HepG2 (cell line): Measurements from ENCODE around the gene CCND1. TPM values are rescaled to one million over a fixed set of nuclear protein-coding genes. Genes with fewer than 3 reads are reported as not detected.

Experiments used
- ATAC-seq: fragments of 200-7000 bp; cut with Tn5 transposase; 3 replicates; pipeline ENCODE4 v1.9.1; 2020; ENCODE audit warnings: mild to moderate bottlenecking, moderate library complexity
- BruUV-seq: library from RNA; stranded (reverse); fragments of 400-500 nt; replicated peaks from 2 replicates; lab custom pipeline; 2021; lab: Mats Ljungman, UMichigan
- CTCF ChIA-PET: fragments of 300-600 bp; formaldehyde crosslinking; extraction: SDS; loops from one replicate; lab custom pipeline; 2021; ENCODE audit warnings: low total read pairs, inconsistent platforms, low intra/inter-chr PET ratio; lab: Yijun Ruan, JAX
- POLR2A ChIA-PET: fragments of 350-600 bp; sonication (Branson Sonifier 250); formaldehyde crosslinking; loops from one replicate; lab custom pipeline; 2020; ENCODE audit warnings: antibody characterized with exemption, inconsistent platforms; lab: Yijun Ruan, JAX
- DNase-seq: peaks from one replicate; pipeline ENCODE4 v3.0.0-alpha.2; 2015; ENCODE audit warnings: low spot score
- FAIRE-seq: peaks from 3 replicates; lab custom pipeline; 2011; peaks lifted over from hg19 to GRCh38; lab: Jason Lieb, UNC
- H2AFZ ChIP-seq: one replicate; pipeline ENCODE4 v1.6.1; 2011; ENCODE audit warnings: low read length, inconsistent platforms
- H3K27ac ChIP-seq: fragments of 300-600 bp; 3 replicates; pipeline ENCODE4 v1.8.0; 2011; ENCODE audit warnings: mixed run types, mild to moderate bottlenecking, mixed read lengths, low read length, inconsistent platforms; ENCODE audit not compliant: insufficient read depth; ENCODE audit errors: extremely low read length
- H3K27me3 ChIP-seq, 2 experiments: fragments of 200-600 bp in 1 of 2; 2 replicates in 1 of 2; 3 replicates in 1 of 2; pipeline versions ENCODE4 v1.6.0 to v1.8.0; 2011; ENCODE audit warnings: low read length in 2 of 2, mild to moderate bottlenecking in 2 of 2, moderate library complexity in 2 of 2, inconsistent platforms in 1 of 2; ENCODE audit not compliant: insufficient read depth in 2 of 2, control insufficient read depth in 1 of 2
- H3K36me3 ChIP-seq, 2 experiments: fragments of 200-600 bp in 1 of 2; replicated peaks in 1 of 2; 2 replicates in 1 of 2; 3 replicates in 1 of 2; pipeline versions ENCODE4 v1.5.1 to v1.8.0; 2011; ENCODE audit warnings: low read length in 2 of 2, inconsistent platforms in 1 of 2; ENCODE audit not compliant: insufficient read depth in 2 of 2, control insufficient read depth in 1 of 2
- H3K4me1 ChIP-seq: 2 replicates; pipeline ENCODE4 v1.5.1; 2012; ENCODE audit warnings: low read length, inconsistent platforms; ENCODE audit not compliant: insufficient read depth
- H3K4me2 ChIP-seq: 2 replicates; pipeline ENCODE4 v1.6.0; 2011; ENCODE audit warnings: low read depth, low read length, inconsistent platforms
- H3K4me3 ChIP-seq, 3 experiments: fragments of 200-600 bp in 1 of 3; sonication (generic), shearing (Covaris generic) in 1 of 3; replicated peaks in 1 of 3; 2 replicates each; pipeline ENCODE4 v1.5.1; 2011 to 2016; ENCODE audit warnings: low read length in 3 of 3, inconsistent platforms in 2 of 3, low read depth in 2 of 3, mild to moderate bottlenecking in 2 of 3, control low read depth in 1 of 3, mixed read lengths in 1 of 3; ENCODE audit not compliant: insufficient read depth in 1 of 3
- H3K79me2 ChIP-seq: one replicate; pipeline ENCODE4 v1.6.1; 2011; ENCODE audit warnings: low read length, inconsistent platforms; ENCODE audit not compliant: insufficient read depth
- H3K9ac ChIP-seq: 2 replicates; pipeline ENCODE4 v1.6.0; 2011; ENCODE audit warnings: mild to moderate bottlenecking, low read depth, low read length, inconsistent platforms; ENCODE audit not compliant: insufficient read depth
- H3K9me3 ChIP-seq: 2 replicates; pipeline ENCODE4 v1.5.1; 2012; ENCODE audit warnings: mild to moderate bottlenecking, low read length
- H4K20me1 ChIP-seq: 2 replicates; pipeline ENCODE4 v1.6.0; 2011; ENCODE audit warnings: inconsistent platforms, mild to moderate bottlenecking, low read length, moderate library complexity; ENCODE audit not compliant: insufficient read depth
- EP300 ChIP-seq, 3 experiments: sonication (generic) in 1 of 3; formaldehyde crosslinking in 1 of 3; IDR thresholded peaks; 2 replicates each; pipeline versions ENCODE4 v1.5.1 to v1.6.1; 2011 to 2020; ENCODE audit warnings: low read depth in 2 of 3, low read length in 2 of 3, borderline replicate concordance in 1 of 3, improper control_type of control experiment in 1 of 3, mild to moderate bottlenecking in 1 of 3, missing genetic modification reagents in 1 of 3, moderate library complexity in 1 of 3
- HNF4G ChIP-seq, 2 experiments: sonication (generic) in 1 of 2; formaldehyde crosslinking in 1 of 2; IDR thresholded peaks; 2 replicates each; pipeline versions ENCODE4 v1.4.0 to v1.6.1; 2011 to 2020; ENCODE audit warnings: borderline replicate concordance in 2 of 2, low read depth in 2 of 2, mild to moderate bottlenecking in 2 of 2, low read length in 1 of 2, missing genetic modification reagents in 1 of 2, moderate library complexity in 1 of 2
- MTF1 ChIP-seq: sonication (generic); formaldehyde crosslinking; IDR thresholded peaks from 2 replicates; pipeline ENCODE4 v1.5.0; 2020; ENCODE audit warnings: missing genetic modification reagents
- POLR2G ChIP-seq: fragments of 200-400 bp; formaldehyde crosslinking; IDR thresholded peaks from 2 replicates; pipeline ENCODE4 v1.6.1; 2018; ENCODE audit warnings: mild to moderate bottlenecking, low read depth, low read length, moderate library complexity
- SMARCC2 ChIP-seq: fragments of 450-650 bp; IDR thresholded peaks from 2 replicates; pipeline ENCODE4 v1.6.1; 2017; ENCODE audit warnings: antibody characterized with exemption, mild to moderate bottlenecking
- SNRNP70 ChIP-seq: fragments of 200-400 bp; formaldehyde crosslinking; IDR thresholded peaks from 2 replicates; pipeline ENCODE4 v1.6.1; 2017; ENCODE audit warnings: mild to moderate bottlenecking, low read depth, low read length, moderate library complexity
- STAG1 ChIP-seq: sonication (generic); formaldehyde crosslinking; IDR thresholded peaks from 2 replicates; pipeline ENCODE4 v1.4.0; 2020; ENCODE audit warnings: missing genetic modification reagents
- TBX3 ChIP-seq: fragments of 450-650 bp; IDR thresholded peaks from 2 replicates; pipeline ENCODE4 v1.6.1; 2017; ENCODE audit warnings: antibody characterized with exemption, mild to moderate bottlenecking, inconsistent platforms, borderline replicate concordance
- ZBTB7A ChIP-seq: sonication (generic); formaldehyde crosslinking; IDR thresholded peaks from 2 replicates; pipeline ENCODE4 v1.8.0; 2022; ENCODE audit warnings: mild to moderate bottlenecking, missing genetic modification reagents
- ZBTB7B ChIP-seq: sonication (generic); formaldehyde crosslinking; IDR thresholded peaks from 2 replicates; pipeline ENCODE4 v1.4.0; 2020; ENCODE audit warnings: missing genetic modification reagents
- ZNF225 ChIP-seq: sonication (generic); formaldehyde crosslinking; IDR thresholded peaks from 2 replicates; pipeline ENCODE4 v1.4.0; 2020; ENCODE audit warnings: mild to moderate bottlenecking, missing genetic modification reagents
- ZNF256 ChIP-seq: sonication (generic); formaldehyde crosslinking; conservative IDR thresholded peaks from 2 replicates; pipeline ENCODE4 v1.4.0; 2020; ENCODE audit warnings: missing genetic modification reagents
- ZNF550 ChIP-seq: sonication (generic); formaldehyde crosslinking; IDR thresholded peaks from 2 replicates; pipeline ENCODE4 v1.4.0; 2020; ENCODE audit warnings: mild to moderate bottlenecking, missing genetic modification reagents, borderline replicate concordance
- ZSCAN12 ChIP-seq: sonication (generic); formaldehyde crosslinking; IDR thresholded peaks from 2 replicates; pipeline ENCODE4 v1.9.0; 2021; ENCODE audit warnings: mild to moderate bottlenecking, missing genetic modification reagents
- WGBS: methylation state at CpG from one replicate; pipeline ENCODE4 v1.1.6; 2017; ENCODE audit warnings: low lambda C conversion rate; 5-methylcytosine and 5-hydroxymethylcytosine counted together
- in situ Hi-C: cut with HindIII; loops from 2 replicates; pipeline ENCODE4 v1.10.0; 2017; ENCODE audit warnings: low pct_unique_long_range_greater_than_20kb; ENCODE audit not compliant: extremely low pct_ligation_motif_present
- intact Hi-C: fragments of 100-400 bp; cut with micrococcal nuclease; formaldehyde crosslinking; loops from one replicate; pipeline ENCODE4 v1.10.0; 2022; ENCODE audit not compliant: unreplicated experiment
- polyA plus RNA-seq, 8 experiments: library from polyadenylated mRNA; depleted of rRNA in 3 of 8; stranded (reverse) in 7 of 8; unstranded in 1 of 8; fragments of >200 nt; fragmentation: Illumina TruSeq in 4 of 8; extraction: Trizol in 4 of 8; gene quantifications; 2 replicates each; pipeline versions ENCODE4 v1.2.1 to v1.2.3, GENCODE V29; 2011 to 2016; ENCODE audit warnings: low read depth in 4 of 8, missing spikeins in 1 of 8, mixed read lengths in 1 of 8; ENCODE audit not compliant: insufficient read depth in 1 of 8
- total RNA-seq, 5 experiments: library from RNA; depleted of rRNA; stranded (reverse); fragments of >200 nt; fragmentation: Illumina TruSeq; extraction: Trizol; gene quantifications; 2 replicates each; pipeline ENCODE4 v1.2.3, GENCODE V29; 2016; ENCODE audit warnings: low read depth in 1 of 5
- TF ChIP-seq, protein P1 (sequence below): conservative IDR thresholded peaks from 2 replicates; pipeline ENCODE4 v1.6.1; 2018; ENCODE audit warnings: missing genetic modification reagents
- TF ChIP-seq, protein P2 (sequence below): sonication (generic); formaldehyde crosslinking; IDR thresholded peaks from 2 replicates; pipeline ENCODE4 v1.4.0; 2020; ENCODE audit warnings: missing genetic modification reagents
- TF ChIP-seq, protein P3 (sequence below): sonication (generic); formaldehyde crosslinking; IDR thresholded peaks from 2 replicates; pipeline ENCODE4 v1.4.0; 2020; ENCODE audit warnings: missing genetic modification reagents, borderline replicate concordance

The CCND1 gene
- total and polyA plus RNA-seq, 2 of the 13 experiments (the other 11 are each of a cell fraction or from before 2014, with no cell fraction given): 107 to 136 TPM

DNA sequence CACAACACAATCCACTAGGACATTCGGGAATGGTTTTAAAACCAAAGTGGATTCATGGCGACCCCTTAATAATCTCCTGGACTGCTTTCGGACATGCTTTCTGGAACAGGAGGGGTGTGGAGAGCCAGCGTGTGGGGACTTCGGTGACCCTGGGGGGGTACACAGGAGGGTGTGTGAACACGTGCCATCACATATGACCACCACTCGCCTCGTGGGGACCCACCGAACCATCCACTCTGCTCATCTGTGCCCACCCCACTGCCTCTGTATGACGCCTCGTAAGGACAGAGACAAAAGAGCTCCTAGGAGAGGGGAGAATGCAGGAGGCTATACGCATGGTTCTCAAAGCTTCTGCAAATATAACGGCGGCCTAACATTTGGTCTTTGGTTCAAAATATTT, 25.3 kb downstream of the CCND1 start:
- FAIRE-seq: no peak
- no peak overlapping the region for H3K4me2 ChIP-seq
- no peak overlapping the region for H3K4me3 ChIP-seq
- in situ Hi-C loops: no loop called here
- H3K27ac ChIP-seq: no peak overlapping the region
- TF ChIP-seq SMARCC2 (no peak), EP300 (IDR thresholded peaks at IDR 0.05; ENCODE audit: low read depth in 2 of 2, low read length in 2 of 2) (no peak), EP300 (CRISPR knock-in tag; IDR thresholded peaks at IDR 0.05; ENCODE audit: borderline replicate concordance) (no peak), POLR2G (no peak), ZNF256 (no peak), ZSCAN12 (no peak), SNRNP70 (no peak), MTF1 (CRISPR knock-in tag) (no peak), TBX3 (no peak), ZNF225 (CRISPR knock-in tag) (no peak), ZBTB7A (CRISPR knock-in tag) (no peak), HNF4G (IDR thresholded peaks at IDR 0.05; ENCODE audit: borderline replicate concordance, low read depth, low read length) (no peak), HNF4G (CRISPR knock-in tag; IDR thresholded peaks at IDR 0.05; ENCODE audit: borderline replicate concordance, low read depth) (no peak), STAG1 (CRISPR knock-in tag) (no peak), ZNF550 (CRISPR knock-in tag) (no peak), ZBTB7B (CRISPR knock-in tag) (no peak)
- TF ChIP-seq, protein P1, sequence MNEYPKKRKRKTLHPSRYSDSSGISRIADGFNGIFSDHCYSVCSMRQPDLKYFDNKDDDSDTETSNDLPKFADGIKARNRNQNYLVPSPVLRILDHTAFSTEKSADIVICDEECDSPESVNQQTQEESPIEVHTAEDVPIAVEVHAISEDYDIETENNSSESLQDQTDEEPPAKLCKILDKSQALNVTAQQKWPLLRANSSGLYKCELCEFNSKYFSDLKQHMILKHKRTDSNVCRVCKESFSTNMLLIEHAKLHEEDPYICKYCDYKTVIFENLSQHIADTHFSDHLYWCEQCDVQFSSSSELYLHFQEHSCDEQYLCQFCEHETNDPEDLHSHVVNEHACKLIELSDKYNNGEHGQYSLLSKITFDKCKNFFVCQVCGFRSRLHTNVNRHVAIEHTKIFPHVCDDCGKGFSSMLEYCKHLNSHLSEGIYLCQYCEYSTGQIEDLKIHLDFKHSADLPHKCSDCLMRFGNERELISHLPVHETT: no peak
- TF ChIP-seq, protein P2, sequence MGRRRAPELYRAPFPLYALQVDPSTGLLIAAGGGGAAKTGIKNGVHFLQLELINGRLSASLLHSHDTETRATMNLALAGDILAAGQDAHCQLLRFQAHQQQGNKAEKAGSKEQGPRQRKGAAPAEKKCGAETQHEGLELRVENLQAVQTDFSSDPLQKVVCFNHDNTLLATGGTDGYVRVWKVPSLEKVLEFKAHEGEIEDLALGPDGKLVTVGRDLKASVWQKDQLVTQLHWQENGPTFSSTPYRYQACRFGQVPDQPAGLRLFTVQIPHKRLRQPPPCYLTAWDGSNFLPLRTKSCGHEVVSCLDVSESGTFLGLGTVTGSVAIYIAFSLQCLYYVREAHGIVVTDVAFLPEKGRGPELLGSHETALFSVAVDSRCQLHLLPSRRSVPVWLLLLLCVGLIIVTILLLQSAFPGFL (CRISPR knock-in tag): no peak
- TF ChIP-seq, protein P3, sequence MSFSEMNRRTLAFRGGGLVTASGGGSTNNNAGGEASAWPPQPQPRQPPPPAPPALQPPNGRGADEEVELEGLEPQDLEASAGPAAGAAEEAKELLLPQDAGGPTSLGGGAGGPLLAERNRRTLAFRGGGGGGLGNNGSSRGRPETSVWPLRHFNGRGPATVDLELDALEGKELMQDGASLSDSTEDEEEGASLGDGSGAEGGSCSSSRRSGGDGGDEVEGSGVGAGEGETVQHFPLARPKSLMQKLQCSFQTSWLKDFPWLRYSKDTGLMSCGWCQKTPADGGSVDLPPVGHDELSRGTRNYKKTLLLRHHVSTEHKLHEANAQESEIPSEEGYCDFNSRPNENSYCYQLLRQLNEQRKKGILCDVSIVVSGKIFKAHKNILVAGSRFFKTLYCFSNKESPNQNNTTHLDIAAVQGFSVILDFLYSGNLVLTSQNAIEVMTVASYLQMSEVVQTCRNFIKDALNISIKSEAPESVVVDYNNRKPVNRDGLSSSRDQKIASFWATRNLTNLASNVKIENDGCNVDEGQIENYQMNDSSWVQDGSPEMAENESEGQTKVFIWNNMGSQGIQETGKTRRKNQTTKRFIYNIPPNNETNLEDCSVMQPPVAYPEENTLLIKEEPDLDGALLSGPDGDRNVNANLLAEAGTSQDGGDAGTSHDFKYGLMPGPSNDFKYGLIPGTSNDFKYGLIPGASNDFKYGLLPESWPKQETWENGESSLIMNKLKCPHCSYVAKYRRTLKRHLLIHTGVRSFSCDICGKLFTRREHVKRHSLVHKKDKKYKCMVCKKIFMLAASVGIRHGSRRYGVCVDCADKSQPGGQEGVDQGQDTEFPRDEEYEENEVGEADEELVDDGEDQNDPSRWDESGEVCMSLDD (CRISPR knock-in tag): no peak
- intact Hi-C loops: no loop called here
- no peak for DNase-seq
- no peak for ATAC-seq
- WGBS: 87% methylated on average over 14 of the region's 14 CpGs
- ChIA-PET POLR2A (interaction anchor here (8.9 kb wide), 1 partner anchor 9 kb away, joined by 128 read pairs; no protein-coding TSS in a partner anchor), CTCF (no interaction called here)
- H3K36me3 ChIP-seq: peaks cover 1 to 7% of the 10 kb centered on the region in 2 experiments; a peak in 2 of 5 replicates
- no peak overlapping the region for H3K9ac ChIP-seq
- H3K9me3 ChIP-seq: no peaks in the 10 kb centered on the region
- no peaks in the 10 kb centered on the region for H3K27me3 ChIP-seq
- peaks cover 55% of the 10 kb centered on the region for H3K4me1 ChIP-seq
- no TSS peak for BruUV-seq
- H4K20me1 ChIP-seq: no peaks in the 10 kb centered on the region
- H3K79me2 ChIP-seq: no peaks in the 10 kb centered on the region
- H2AFZ ChIP-seq: no peak overlapping the region
